ENCODE measurements around the gene MIEF2. TPM values are rescaled to one million over a fixed set of nuclear protein-coding genes. Genes with fewer than 3 reads are reported as not detected.

The MIEF2 gene
- total and polyA plus RNA-seq, 10 of the 15 experiments (the other 5 are each of a cell fraction or from before 2014, with no cell fraction given): 0.16 to 9.2 (median 4.1) TPM

- no peak for DNase-seq (ENCODE audit: low read depth, low spot score)
- H3K36me3 ChIP-seq (ENCODE audit: control insufficient read depth in 2 of 2, insufficient read depth in 2 of 2, low read length in 1 of 2): peaks cover 3 to 18% of the 10 kb centered on the region in 2 experiments; a peak in 3 of 4 replicates
- TF ChIP-seq MAX (IDR thresholded peaks at IDR 0.05; ENCODE audit: low read depth, low read length) (no peak), CEBPZ (IDR thresholded peaks at IDR 0.05; ENCODE audit: low read depth, low read length) (no peak), IKZF1 (conservative IDR thresholded peaks at IDR 0.05) (no peak), PML (IDR thresholded peaks at IDR 0.05; ENCODE audit: low read length) (no peak), BCLAF1 (IDR thresholded peaks at IDR 0.05) (no peak), CEBPB (IDR thresholded peaks at IDR 0.05; ENCODE audit: borderline replicate concordance in 1 of 2, low read depth in 2 of 2, low read length in 2 of 2) (no peak), WRNIP1 (IDR thresholded peaks at IDR 0.05; ENCODE audit: borderline replicate concordance, low read depth, low read length) (no peak), ZZZ3 (IDR thresholded peaks at IDR 0.05; ENCODE audit: control insufficient read depth, insufficient read length, low read depth) (no peak), ZNF217 (IDR thresholded peaks at IDR 0.05) (no peak), SUZ12 (IDR thresholded peaks at IDR 0.05; ENCODE audit: unreplicated experiment) (no peak), MTA3 (IDR thresholded peaks at IDR 0.05; ENCODE audit: borderline replicate concordance, low read length) (no peak), ZNF24 (IDR thresholded peaks at IDR 0.05) (no peak)
- CTCF ChIA-PET: no interaction called here
- SMC1A ChIA-PET (ENCODE audit: uncharacterized antibody, unreplicated experiment): no interaction called here
- no peak overlapping the region for H3K4me3 ChIP-seq
- intact Hi-C loops (cut with micrococcal nuclease; ENCODE audit: unreplicated experiment) (no loop called here), in situ Hi-C loops (cut with MboI) (no loop called here)
- H2AFZ ChIP-seq (ENCODE audit: control insufficient read depth, low read depth, low read length): no peak overlapping the region
- no peak for FAIRE-seq
- no peak overlapping the region for H3K9ac ChIP-seq (ENCODE audit: control insufficient read depth, insufficient read depth, low read length)
- no peaks in the 10 kb centered on the region for H3K4me1 ChIP-seq (ENCODE audit: control insufficient read depth, insufficient read depth, low read length)
- ATAC-seq: no peak
- H3K4me2 ChIP-seq (ENCODE audit: control insufficient read depth, insufficient read depth): no peak overlapping the region
- WGBS (ENCODE audit: insufficient coverage, insufficient replicate concordance, low lambda C conversion rate, missing lambda C conversion rate): 92% methylated on average over 21 of the region's 21 CpGs
- no peaks in the 10 kb centered on the region for H3K79me2 ChIP-seq (ENCODE audit: control insufficient read depth, insufficient read depth, low read length)
- RAD21 ChIA-PET (ENCODE audit: unreplicated experiment): no interaction called here
- H3K27ac ChIP-seq (ENCODE audit: control insufficient read depth, insufficient read depth): no peak overlapping the region
- H4K20me1 ChIP-seq (ENCODE audit: control insufficient read depth, insufficient read depth): no peaks in the 10 kb centered on the region
- H3K27me3 ChIP-seq (replicated peaks in 1 of 2; ENCODE audit: control insufficient read depth in 2 of 2, insufficient read depth in 2 of 2, low read length in 1 of 2): no peaks in the 10 kb centered on the region
- TSS peak; percentile 81 for BruUV-seq (replicated peaks)
- no peaks in the 10 kb centered on the region for H3K9me3 ChIP-seq (replicated peaks; ENCODE audit: control insufficient read depth, insufficient read depth, low read length)
- POLR2A ChIA-PET: no interaction called here
These were observed 15.3 kb upstream of the MIEF2 start for GRCh38 chr17:18245038-18245776.

Data from GM12878 (cell line).